Measurements from ENCODE around the gene ZNF865. TPM values are rescaled to one million over a fixed set of nuclear protein-coding genes. Genes with fewer than 3 reads are reported as not detected.

ZNF865 gene
- total RNA-seq, 2 experiments from 2014 or later = 18.3 to 18.6 TPM

DNA sequence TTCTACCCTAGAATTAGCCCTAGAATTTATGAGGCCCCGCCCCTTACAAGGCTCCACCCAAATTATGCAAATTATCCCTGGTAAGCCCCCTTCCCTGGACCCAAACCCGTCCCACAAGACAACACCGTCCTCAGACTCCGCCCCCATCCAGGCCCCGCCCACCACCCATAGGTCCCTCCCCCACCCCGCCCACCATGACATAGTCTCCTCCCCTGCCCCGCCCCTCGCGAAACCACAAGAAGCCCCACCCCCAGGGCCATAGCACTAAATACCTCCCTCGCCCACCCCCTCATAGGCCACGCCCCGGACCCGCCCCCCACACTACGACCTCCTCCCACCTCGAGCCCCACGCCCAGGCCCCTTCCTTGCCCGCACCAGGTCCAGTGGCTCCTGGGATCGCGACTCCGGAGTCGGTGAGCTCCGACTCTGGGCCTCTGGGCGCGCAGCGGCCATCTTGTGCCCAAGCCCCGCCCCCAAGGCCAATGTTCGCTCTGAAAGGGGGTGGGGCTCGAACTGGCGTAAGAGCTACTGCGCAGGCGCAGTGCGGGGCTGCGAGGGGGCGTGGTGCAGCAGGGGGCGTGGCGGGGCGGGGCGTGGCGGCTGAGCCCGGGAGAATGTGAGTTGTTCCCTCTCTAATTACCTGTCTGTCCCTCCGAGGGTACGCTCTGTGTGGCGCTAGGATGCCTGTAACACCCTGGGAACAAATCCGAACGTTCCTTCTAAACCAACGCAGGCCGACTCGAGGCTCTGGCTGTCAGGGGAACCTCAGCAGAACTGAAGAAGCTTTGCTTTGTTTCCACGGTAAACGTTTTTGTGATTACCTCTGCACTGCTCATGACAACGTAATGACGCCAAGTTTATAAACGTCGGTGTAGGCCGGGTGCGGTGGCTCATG is 18.9 kb downstream of the ZNF865 start, which contains the start of gene ZNF784:
Gene ZNF784, minus strand, starts transcription at position 458 of the 895 bp plus-strand sequence. Its CDS starts 5 bp downstream, at position 453.
- DNase-seq = peak; percentile 97
- peaks cover 1% of the 10 kb centered on the region for H3K9me3 Mint-ChIP-seq
- peak within 1 kb of the TSS; percentile 99 for H3K27ac Mint-ChIP-seq
- H3K4me1 Mint-ChIP-seq = peaks cover 53% of the 10 kb centered on the region
- peak within 1 kb of the TSS; percentile 99 for H3K4me3 Mint-ChIP-seq
- H3K27me3 Mint-ChIP-seq = peaks cover 17% of the 10 kb centered on the region
- H3K36me3 Mint-ChIP-seq = peaks cover 4% of the 10 kb centered on the region
- POLR2A ChIA-PET = interaction anchor here (0.7 to 4.3 kb wide), 15 partner anchors 9 to 285 kb away, joined by 3 to 49 read pairs (median 4); partner anchors contain the start of genes FIZ1, ISOC2, KMT5C and U2AF2
- peak; percentile 55 for ATAC-seq (ENCODE audit: low read depth)

- H3K36me3 Mint-ChIP-seq = no peaks in the 10 kb centered on the region
- peak overlapping the region; percentile 99 for H3K4me3 Mint-ChIP-seq
- H3K4me1 Mint-ChIP-seq = peaks cover 49% of the 10 kb centered on the region
- DNase-seq (no peak), ATAC-seq (ENCODE audit: low read depth) (no peak)
- POLR2A ChIA-PET = interaction anchor here (0.7 to 4.3 kb wide), 16 partner anchors 8 to 465 kb away, joined by 3 to 49 read pairs (median 4); partner anchors contain the start of genes FIZ1, ISOC2, KMT5C and U2AF2
- peaks cover 17% of the 10 kb centered on the region for H3K27me3 Mint-ChIP-seq
- H3K27ac Mint-ChIP-seq = peak overlapping the region; percentile 99
- H3K9me3 Mint-ChIP-seq = peaks cover 1% of the 10 kb centered on the region
These were observed 19.5 kb downstream of the ZNF865 start for GRCh38 chr19:55625004-55625326.

DNA sequence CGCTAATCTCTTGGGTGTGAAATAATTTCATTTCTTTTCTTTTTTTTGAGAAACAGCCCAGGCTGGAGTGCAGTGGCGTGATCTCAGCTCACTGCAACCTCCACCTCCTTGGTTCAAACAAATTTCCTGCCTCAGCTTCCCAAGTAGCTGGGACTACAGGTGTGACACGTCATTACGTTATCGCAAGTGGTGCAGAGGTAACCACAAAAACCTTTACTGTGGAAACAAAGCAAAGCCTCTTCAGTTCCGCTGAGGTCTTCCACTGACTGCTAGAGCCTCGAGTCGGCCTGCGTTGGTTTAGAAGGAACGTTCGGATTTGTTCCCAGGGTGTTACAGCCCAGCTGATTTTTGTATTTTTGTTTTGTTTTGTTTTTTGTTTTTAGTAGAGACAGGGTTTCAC is 20.9 kb downstream of the ZNF865 start:
- Mint-ChIP-seq H3K4me3 (peak overlapping the region; percentile 74), H3K27ac (peak overlapping the region; percentile 75), H3K36me3 (no peaks in the 10 kb centered on the region), H3K27me3 (peaks cover 22% of the 10 kb centered on the region), H3K4me1 (peaks cover 37% of the 10 kb centered on the region), H3K9me3 (peaks cover 1% of the 10 kb centered on the region)
- POLR2A ChIA-PET = interaction anchor here (1.2 to 4.3 kb wide), 4 partner anchors 17 to 150 kb away, joined by 5 to 49 read pairs (median 21); partner anchors contain the start of genes FIZ1, ZNF524, ZNF628 and ZNF865
- ATAC-seq (ENCODE audit: low read depth) = peak; percentile 62
- DNase-seq = no peak

- Mint-ChIP-seq H3K4me1 (peaks cover 36% of the 10 kb centered on the region), H3K27ac (peak overlapping the region; percentile 5), H3K27me3 (peaks cover 23% of the 10 kb centered on the region), H3K9me3 (no peaks in the 10 kb centered on the region), H3K36me3 (peaks cover 13% of the 10 kb centered on the region), H3K4me3 (no peak overlapping the region)
- no peak for DNase-seq
- POLR2A ChIA-PET = interaction anchor here (0.6 to 2.0 kb wide), 8 partner anchors 10 to 657 kb away, joined by 3 to 7 read pairs (median 6); partner anchors contain the start of genes CCDC106 and ZNF581
- ATAC-seq (ENCODE audit: low read depth) = peak; percentile 40
These were observed 27.0 kb downstream of the ZNF865 start for GRCh38 chr19:55632463-55632834.

DNA sequence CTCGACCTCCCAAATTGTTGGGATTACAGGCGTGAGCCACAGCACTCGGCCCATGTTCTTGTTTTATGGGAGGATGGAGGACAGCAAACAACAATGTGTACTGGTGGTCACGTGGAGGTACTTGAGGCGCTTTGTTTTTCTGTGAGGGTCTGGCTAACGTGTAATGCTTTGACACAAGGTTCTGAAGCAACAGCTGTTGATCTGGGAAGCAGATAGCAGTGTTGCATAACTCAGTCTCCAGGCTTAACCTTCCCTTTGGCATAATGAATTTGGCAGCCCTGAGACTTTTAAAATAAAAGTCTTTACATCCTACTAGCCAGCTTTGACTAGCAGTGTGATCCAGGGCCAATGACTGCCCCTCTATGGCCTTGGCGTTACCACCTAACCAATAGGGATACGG is 28.4 kb downstream of the ZNF865 start:
- no peaks in the 10 kb centered on the region for H3K9me3 Mint-ChIP-seq
- H3K4me3 Mint-ChIP-seq = no peak overlapping the region
- peaks cover 37% of the 10 kb centered on the region for H3K4me1 Mint-ChIP-seq
- H3K36me3 Mint-ChIP-seq = peaks cover 18% of the 10 kb centered on the region
- DNase-seq (no peak), ATAC-seq (ENCODE audit: low read depth) (no peak)
- peaks cover 12% of the 10 kb centered on the region for H3K27me3 Mint-ChIP-seq
- POLR2A ChIA-PET = interaction anchor here (0.7 to 3.8 kb wide), 13 partner anchors 9 to 175 kb away, joined by 3 to 13 read pairs (median 7); partner anchors contain the start of genes CCDC106, ZNF581, ZNF628 and ZNF784
- peak overlapping the region; percentile 100 for H3K27ac Mint-ChIP-seq

DNA sequence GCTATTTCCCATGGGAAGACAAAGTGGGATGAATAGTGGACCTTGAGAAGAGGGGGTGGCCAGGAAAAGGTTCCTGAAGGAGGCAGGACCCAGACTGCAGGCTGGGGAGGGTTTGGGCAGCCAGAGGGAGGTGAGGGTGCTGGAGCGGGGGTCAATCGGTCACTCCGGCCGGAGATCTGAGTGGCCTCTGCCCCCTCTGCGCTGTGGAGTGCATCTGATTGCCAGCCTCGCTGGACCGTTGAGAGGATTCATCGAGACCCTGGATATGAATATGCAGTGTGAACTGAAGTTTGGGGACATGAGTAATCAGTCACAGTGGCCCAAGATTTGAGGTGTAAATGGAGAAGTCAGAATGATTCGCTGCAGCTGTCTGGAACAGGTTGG is 29.9 kb downstream of the ZNF865 start:
- Mint-ChIP-seq H3K27me3 (peaks cover 7% of the 10 kb centered on the region), H3K4me1 (peaks cover 43% of the 10 kb centered on the region), H3K9me3 (no peaks in the 10 kb centered on the region), H3K36me3 (peaks cover 21% of the 10 kb centered on the region), H3K4me3 (peak overlapping the region; percentile 100), H3K27ac (peak overlapping the region; percentile 100)
- ATAC-seq (ENCODE audit: low read depth) (no peak), DNase-seq (no peak)
- POLR2A ChIA-PET = interaction anchor here (0.8 to 3.8 kb wide), 10 partner anchors 8 to 214 kb away, joined by 3 to 13 read pairs (median 7); partner anchors contain the start of genes CCDC106, FIZ1, ZNF581 and ZNF628

DNA sequence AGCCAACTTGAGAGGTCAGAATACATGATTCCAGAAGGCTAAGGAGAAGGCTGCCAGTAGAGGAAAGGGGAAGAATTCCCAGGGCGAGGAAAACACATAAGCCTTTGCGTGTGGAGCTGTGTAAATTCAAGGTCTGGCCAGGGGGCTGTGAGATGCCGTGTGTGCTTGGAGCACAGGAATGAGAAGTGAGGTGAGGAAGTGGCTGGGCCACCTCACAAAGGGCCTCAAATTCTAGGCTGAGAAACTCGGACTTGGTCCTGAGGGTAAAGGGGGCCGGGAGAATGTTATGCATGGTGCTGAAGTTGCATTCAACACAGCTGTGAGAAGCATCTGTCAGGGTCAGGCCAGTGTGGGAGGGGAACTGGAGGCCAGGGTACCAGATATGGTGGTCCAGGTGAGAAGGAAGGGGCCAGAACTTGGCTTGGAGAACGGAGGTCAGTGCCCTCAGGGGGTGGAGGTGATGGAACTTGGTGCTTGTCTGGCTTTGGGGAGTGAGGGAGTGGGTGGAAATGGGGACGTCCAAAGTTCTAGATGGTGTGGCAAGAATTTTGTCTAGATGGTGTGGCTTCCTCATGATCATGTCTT is 30.5 kb downstream of the ZNF865 start:
- H3K4me3 Mint-ChIP-seq = peak overlapping the region; percentile 100
- H3K27me3 Mint-ChIP-seq = peaks cover 3% of the 10 kb centered on the region
- POLR2A ChIA-PET = interaction anchor here (0.9 to 3.8 kb wide), 4 partner anchors 11 to 160 kb away, joined by 4 to 13 read pairs (median 12); partner anchors contain the start of genes CCDC106, FIZ1, ZNF628 and ZNF784
- peaks cover 45% of the 10 kb centered on the region for H3K4me1 Mint-ChIP-seq
- no peak for ATAC-seq (ENCODE audit: low read depth)
- DNase-seq = no peak
- peak overlapping the region; percentile 100 for H3K27ac Mint-ChIP-seq
- peaks cover 21% of the 10 kb centered on the region for H3K36me3 Mint-ChIP-seq
- no peaks in the 10 kb centered on the region for H3K9me3 Mint-ChIP-seq

- H3K27me3 Mint-ChIP-seq = no peaks in the 10 kb centered on the region
- DNase-seq (no peak), ATAC-seq (ENCODE audit: low read depth) (no peak)
- peak overlapping the region; percentile 100 for H3K4me3 Mint-ChIP-seq
- POLR2A ChIA-PET = interaction anchor here (0.9 to 3.8 kb wide), 4 partner anchors 11 to 38 kb away, joined by 3 to 13 read pairs (median 4); partner anchors contain the start of genes FIZ1, U2AF2 and ZNF784
- H3K9me3 Mint-ChIP-seq = no peaks in the 10 kb centered on the region
- peaks cover 44% of the 10 kb centered on the region for H3K4me1 Mint-ChIP-seq
- H3K27ac Mint-ChIP-seq = peak overlapping the region; percentile 100
- H3K36me3 Mint-ChIP-seq = peaks cover 21% of the 10 kb centered on the region
These were observed 31.3 kb downstream of the ZNF865 start for GRCh38 chr19:55636723-55637122.

DNA sequence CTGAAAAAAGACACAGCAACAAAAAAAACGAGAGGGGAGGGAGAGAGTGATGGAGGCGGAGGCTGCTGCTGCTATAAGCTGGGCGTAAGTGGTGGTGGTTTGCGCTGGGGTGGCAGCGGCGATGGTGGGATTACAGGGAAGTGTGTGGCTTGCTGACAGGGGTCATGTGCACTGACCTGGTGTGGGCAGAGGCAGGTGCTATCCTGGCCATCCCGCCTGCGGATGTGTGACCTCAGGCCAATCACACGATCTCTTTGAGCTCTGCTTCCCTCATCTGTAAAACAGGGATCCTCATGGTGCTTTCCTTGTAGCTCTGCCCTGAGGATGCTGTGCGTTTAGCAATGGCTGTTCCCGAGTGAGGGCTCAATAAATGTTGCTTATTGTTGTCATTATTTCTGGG is 32.1 kb downstream of the ZNF865 start:
- H3K4me3 Mint-ChIP-seq = no peak overlapping the region
- no peak for DNase-seq
- POLR2A ChIA-PET = interaction anchor here (0.7 to 3.8 kb wide), 5 partner anchors 10 to 1272 kb away, joined by 3 to 13 read pairs (median 3); partner anchors contain the start of genes LAIR1, U2AF2 and ZNF784

GRCh38 chr19:55638864-55639359 is 33.5 kb downstream of the ZNF865 start:
- H3K9me3 Mint-ChIP-seq = no peaks in the 10 kb centered on the region
- DNase-seq (peak; percentile 64), ATAC-seq (ENCODE audit: low read depth) (peak; percentile 9)
- peak overlapping the region; percentile 55 for H3K4me3 Mint-ChIP-seq
- POLR2A ChIA-PET = interaction anchor here (0.7 to 1.8 kb wide), 6 partner anchors 16 to 1481 kb away, joined by 3 to 6 read pairs (median 4); partner anchors contain the start of genes U2AF2 and ZNF865
- H3K27ac Mint-ChIP-seq = peak overlapping the region; percentile 83
- H3K4me1 Mint-ChIP-seq = peaks cover 48% of the 10 kb centered on the region
- peaks cover 22% of the 10 kb centered on the region for H3K36me3 Mint-ChIP-seq
- H3K27me3 Mint-ChIP-seq = no peaks in the 10 kb centered on the region

More for the DNA sequence above, 32.1 kb downstream of the ZNF865 start:
- H3K4me1 Mint-ChIP-seq = peaks cover 41% of the 10 kb centered on the region
- no peaks in the 10 kb centered on the region for H3K9me3 Mint-ChIP-seq
- no peak overlapping the region for H3K27ac Mint-ChIP-seq
- H3K27me3 Mint-ChIP-seq = no peaks in the 10 kb centered on the region
- no peak for ATAC-seq (ENCODE audit: low read depth)
- peaks cover 21% of the 10 kb centered on the region for H3K36me3 Mint-ChIP-seq

GRCh38 chr19:55640043-55640576 is 34.7 kb downstream of the ZNF865 start:
- Mint-ChIP-seq H3K4me1 (peaks cover 48% of the 10 kb centered on the region), H3K36me3 (peaks cover 17% of the 10 kb centered on the region), H3K27me3 (no peaks in the 10 kb centered on the region), H3K9me3 (no peaks in the 10 kb centered on the region), H3K4me3 (peak overlapping the region; percentile 71), H3K27ac (peak overlapping the region; percentile 83)
- ATAC-seq (ENCODE audit: low read depth) (peak; percentile 21), DNase-seq (peak; percentile 77)
- POLR2A ChIA-PET = interaction anchor here (1.8 kb wide), 1 partner anchor 14 kb away, joined by 4 read pairs; the partner anchor contains the start of gene U2AF2

- peak within 1 kb of the TSS; percentile 97 for H3K4me3 Mint-ChIP-seq
- H3K4me1 Mint-ChIP-seq = peaks cover 43% of the 10 kb centered on the region
- H3K27me3 Mint-ChIP-seq = no peaks in the 10 kb centered on the region
- peaks cover 19% of the 10 kb centered on the region for H3K36me3 Mint-ChIP-seq
- H3K27ac Mint-ChIP-seq = peak within 1 kb of the TSS; percentile 97
- ATAC-seq (ENCODE audit: low read depth) (peak; percentile 35), DNase-seq (peak; percentile 80)
- POLR2A ChIA-PET = no interaction called here
- H3K9me3 Mint-ChIP-seq = no peaks in the 10 kb centered on the region
These were observed 35.4 kb downstream of the ZNF865 start, which contains the start of gene ZNF580 for GRCh38 chr19:55640577-55641425. Gene ZNF580 (plus strand): TSS chr19:55641002. CDS start chr19:55642509, 1,507 bp downstream.

Data from activated naive CD8-positive, alpha-beta T cell treated with anti-CD3 and anti-CD28 coated beads, Interleukin-2, amount 10 ng/mL, durations not matched to agents 7 days and 5 days (primary cell).